GM19324 (cell line): ENCODE results near the gene GRIK3.
"Not testable (repeated sequence)": the region's sequence is repeated elsewhere in the genome, so short reads cannot be mapped to it uniquely, and the experiment has no call there.

Source experiments
- ATAC-seq: cut with Tn5 transposase; IDR thresholded peaks from one replicate; pipeline ENCODE4 v1.9.1; 2021; ENCODE audit warnings: mild to moderate bottlenecking, moderate library complexity; ENCODE audit not compliant: unreplicated experiment, low FRiP score

GRIK3 gene

DNA sequence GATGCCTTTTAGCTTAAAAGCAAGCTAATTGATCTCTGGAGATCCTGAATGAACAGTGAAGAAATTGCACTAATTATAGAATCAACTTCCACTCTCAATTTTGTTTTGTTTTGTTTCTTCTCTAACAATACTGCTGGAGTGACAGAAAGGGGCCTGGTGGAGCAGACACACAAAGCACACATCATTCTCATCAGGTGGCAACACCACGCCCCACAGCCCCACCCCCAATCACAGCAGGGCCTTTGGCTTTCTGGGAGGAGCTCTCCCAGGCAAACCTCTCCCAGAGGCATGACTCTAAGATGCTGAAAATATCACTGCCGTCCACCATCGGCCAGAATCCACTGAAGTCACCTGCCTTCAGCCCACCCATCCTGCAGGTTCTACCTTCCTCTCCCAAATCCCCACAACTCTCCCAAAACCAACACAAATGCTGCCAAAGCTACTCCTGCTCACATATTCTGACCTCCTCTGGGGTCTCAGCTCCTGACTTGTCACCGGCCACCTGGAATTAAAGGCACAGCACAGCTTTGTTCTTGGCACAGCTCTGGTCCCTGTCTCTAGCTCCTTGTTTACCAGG is 120.7 kb downstream of the GRIK3 start:
- ATAC-seq, result no peak

DNA sequence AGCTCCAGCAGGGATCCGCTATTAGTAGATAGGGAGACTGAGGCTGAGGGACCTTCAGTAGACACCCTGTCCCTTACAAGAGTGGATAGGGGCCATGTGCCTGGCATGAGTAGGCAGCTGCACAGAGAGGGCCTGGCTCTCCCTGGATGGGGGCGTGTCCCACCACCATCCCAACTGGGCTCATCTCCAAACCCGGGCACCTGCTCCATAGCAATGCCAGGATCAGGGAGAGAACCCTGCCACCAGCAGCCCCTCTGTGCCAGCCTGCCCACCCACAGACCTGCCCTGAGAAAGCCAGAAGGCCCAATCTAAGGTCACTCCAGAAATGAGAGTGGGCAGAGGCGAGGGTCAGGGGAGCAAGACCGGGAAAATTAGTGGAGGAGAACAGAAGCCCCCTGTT is 121.3 kb downstream of the GRIK3 start:
- no peak for ATAC-seq

DNA sequence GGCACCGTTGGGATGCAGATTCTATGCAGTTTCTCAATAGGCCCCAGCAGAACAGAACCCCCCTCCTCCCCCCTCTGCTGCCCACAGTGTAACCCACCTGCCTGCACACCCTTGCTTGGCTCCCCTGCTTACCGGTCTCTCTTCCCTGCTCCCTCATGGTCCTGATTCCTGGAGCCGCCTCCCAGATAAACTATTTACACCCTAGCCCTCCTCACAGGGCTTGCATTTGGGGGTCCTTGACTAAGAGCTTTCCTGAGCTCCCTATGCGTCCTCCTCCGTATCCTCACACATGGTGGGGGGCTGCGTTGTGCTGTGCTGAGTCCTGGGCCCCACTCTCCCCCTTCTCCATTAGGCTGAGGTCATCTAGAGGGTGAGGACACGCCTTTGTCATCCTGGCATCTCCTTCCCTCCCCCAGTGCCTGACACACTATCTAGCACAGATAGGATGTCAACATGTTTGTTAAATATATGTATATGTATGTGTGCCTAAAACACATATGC is 121.9 kb downstream of the GRIK3 start:
- ATAC-seq, result no peak

DNA sequence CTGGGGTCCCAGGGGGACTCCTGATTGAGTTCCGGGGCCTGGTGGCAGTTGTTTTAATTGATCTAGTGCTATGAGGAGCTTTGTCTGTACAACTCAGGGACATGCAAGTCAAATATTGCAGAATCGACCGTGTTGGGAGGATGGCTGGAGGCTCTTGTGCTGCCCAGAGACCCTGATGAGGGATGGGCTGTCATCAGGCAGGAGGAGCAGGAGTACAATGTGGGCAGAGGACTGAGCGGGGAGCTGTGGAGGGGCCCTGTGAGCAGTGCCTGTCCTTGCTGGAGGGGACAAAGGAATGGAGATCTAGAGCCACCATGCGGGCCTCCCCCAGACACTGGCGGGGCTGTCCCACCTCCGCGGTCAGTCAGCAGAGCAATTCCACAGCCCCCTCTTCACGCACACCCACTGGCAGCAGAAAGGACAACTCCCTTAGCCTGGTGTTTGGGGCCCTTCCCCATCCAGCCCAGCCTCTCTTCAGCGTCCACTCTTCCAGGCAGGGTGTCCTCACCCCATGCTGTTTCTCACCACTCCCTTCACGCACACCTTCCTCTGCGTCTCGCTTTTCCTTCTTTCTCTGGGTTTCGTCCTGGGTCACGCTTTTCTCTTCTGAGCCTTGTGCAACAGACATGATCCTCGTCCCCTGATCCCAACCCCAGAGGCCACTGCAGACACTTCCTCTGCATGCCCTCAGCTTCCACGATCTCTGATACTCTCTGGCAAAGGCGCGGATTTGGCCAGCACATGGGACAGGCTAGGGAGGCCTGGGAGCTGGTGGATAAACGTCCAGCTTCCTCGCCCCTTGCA is 122.6 kb downstream of the GRIK3 start:
- no peak for ATAC-seq

DNA sequence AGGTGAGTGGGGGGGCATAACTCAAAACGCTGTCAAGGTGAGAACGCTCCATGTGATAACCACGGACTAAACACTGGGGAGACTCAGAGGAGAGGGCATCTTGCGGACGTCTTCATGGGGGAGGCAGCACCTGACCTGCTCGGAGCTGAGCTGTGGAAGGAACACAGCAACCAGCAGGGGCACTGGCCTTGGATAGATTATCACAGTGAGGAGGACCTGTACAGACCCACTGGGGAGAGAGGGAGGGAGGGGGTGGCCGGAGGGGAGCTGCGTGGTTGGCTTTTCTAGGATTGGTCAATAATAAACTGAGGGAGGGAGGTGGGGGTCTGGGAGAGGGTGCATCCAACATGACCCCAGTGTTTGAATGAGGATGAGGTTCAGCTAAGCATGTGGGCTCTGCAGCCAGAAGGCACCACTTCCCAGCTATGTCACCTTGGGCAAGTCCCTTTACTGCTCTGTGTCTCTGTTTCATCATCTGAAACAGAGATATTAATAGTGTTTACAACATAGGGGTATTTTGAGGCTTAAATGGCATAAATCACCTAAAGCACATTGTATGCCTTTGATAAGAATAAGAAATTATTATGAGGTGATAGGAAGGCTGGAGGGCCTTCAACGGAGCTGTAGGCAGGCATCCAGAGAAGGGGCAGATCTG is 123.3 kb downstream of the GRIK3 start:
- ATAC-seq, result no peak

DNA sequence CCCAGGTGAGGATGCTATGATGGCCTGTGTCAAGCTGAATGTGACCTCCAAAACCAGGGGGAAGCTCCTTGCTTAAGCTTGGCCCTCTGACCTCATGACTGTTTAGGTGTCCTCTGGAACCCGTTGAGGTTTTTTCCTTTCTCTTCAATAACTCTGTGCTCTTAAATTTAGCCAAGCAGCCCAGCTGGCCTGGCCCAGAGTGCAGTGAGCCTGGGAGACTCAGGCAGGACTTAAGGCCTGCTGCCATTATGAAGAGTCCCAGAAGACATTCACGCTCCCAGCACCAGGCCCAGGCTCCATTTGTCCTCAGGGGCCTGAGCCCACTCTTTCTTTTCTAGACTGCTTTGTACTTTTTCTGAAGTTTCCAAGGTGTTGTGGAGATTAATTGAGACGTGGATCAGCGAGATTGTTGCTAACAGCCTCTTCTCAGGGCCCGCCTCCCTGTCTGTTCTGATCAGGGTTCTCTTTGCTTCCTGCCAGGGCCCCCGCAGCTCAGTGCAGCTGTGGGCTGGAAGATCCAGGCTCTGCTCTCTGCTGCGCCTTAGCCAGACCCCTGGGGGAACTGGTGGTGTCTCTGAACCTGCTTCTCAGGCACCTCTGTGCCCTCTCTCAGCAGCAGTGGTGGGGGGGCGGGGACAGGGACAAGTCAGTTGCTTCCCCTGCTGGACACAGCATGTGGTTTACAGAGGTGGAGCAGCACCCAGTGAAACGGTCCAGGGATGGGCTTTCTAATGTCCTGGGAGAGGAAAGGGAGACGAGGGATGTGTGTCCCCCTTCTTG is 124.2 kb downstream of the GRIK3 start:
- ATAC-seq, result no peak

DNA sequence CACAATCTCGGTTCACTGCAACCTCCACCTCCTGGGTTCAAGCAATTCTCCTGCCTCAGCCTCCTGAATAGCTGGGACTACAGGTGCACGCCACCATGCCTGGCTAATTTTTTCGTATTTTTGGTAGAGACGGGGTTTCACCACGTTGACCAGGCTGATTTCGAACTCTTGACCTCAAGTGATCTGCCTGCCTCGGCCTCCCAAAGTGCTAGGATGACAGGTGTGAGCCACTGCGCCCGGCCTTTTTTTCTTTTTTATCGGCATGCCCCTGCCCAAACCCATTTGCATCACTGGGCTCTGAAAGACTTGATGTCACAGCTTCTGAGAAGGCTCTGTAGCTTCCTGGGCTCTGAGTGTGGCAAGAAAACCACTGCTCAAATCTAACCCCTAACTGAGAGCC is 125.0 kb downstream of the GRIK3 start:
- ATAC-seq, result not testable (repeated sequence)

DNA sequence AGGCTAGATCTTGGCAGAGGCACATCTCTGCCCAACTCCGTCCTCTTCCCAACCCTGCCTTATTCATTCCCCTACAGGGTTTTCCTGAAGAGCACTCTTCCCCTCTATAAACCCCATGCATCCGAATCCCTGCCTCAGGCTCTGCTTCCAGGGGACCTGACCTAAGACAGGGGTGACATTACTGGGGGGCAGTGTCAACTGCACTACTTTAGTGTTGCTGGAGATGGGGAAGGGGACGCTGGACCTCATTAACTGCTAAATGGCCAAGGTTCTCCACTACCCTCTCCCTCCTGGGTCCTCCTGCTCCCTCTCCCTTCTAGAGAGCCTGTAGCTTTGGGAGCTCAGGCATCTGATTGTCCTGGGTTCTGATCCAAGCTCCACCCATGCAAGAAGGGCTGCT is 126.2 kb downstream of the GRIK3 start:
- ATAC-seq, result no peak

DNA sequence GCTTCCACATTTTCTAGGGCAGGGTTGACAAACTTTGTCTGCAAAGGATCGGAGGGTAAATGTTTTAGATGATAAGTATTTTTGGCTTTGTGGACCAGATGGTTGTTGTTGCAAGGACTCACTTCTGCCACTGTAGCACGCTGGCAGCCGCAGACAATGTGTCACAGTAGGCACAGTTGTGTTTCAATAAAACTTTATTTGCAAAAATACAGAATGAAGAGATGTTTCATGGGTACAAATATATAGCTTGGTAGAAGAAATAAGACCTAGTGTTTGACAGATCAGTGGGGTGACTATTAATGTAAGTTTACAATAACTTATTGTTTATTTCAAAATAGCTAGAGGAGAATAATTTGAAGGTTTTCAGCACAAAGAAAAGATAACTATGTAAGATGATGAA is 127.8 kb downstream of the GRIK3 start:
- no peak for ATAC-seq

DNA sequence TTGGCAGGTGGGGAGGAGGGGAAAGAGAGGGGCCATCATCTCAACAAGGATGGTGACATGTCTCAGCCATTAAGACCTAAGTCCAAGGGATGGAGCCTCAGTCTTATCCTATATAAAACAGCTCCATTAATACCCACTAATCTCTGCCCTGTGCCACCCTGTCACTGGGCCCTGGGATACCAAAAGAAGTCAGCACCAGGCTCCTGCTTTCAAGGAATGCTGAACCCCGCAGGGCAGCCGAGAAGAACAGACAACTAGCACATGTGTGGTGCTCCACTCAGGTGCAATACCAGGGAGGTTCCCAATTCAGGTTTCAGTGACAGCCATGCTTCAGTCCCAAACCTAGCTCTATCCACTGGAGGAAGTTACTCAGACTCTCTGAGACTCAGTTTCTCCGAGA is 128.4 kb downstream of the GRIK3 start:
- no peak for ATAC-seq

DNA sequence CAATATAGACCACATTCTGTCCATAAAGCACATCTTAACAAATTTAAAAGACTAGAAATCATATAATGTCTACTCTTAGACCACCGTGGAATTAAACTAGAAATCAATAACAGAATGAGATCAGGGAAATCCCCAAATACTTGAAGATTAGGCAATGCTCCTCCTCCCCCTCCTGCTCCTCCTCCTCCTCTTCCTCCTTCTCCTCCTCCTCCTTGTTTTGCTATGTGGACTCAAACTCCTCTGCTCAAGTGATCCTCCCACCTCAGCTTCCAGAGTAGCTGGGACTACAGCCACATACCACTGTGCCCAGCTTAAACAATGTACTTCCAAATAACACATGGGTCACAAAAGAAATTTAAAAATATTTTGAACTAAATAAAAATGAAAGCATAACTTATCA is 134.2 kb downstream of the GRIK3 start:
- no peak for ATAC-seq

DNA sequence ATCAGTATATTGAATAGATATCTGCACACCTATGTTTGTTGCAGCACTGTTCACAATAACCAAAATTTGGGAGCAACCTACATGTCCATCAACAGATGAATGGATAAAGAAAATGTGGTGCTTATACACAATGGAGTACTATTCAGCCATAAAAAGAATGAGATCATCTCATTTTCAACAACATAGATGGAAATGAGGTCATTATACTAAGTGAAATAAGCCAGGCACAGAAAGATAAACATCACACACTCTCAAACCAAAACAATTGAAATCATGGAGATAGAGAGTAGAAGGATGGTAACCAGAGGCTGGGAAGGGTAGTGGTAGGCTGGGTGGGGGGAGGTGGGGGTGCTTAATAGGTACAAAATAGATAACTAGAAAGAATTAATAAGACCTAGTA is 136.5 kb downstream of the GRIK3 start:
- not testable (repeated sequence) for ATAC-seq

DNA sequence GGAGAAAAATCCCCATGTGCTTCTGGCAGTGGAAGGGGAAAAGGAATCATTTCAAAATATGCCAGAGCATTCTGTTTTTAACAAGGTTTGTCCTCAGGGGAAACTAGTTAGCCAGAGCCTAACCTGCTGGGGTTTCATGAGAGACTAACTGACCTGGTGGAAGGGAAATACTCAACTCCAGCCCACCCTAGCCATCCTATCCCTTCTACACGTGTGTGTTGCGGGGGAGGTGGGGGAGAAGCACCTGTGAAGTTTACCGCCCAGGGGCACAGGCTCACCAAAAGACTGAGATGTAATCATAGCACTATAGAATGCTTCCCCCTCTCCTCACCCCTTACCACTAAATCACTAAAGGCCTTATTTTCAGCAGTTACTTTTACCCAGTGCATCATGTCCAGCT is 139.5 kb downstream of the GRIK3 start:
- ATAC-seq, result no peak

DNA sequence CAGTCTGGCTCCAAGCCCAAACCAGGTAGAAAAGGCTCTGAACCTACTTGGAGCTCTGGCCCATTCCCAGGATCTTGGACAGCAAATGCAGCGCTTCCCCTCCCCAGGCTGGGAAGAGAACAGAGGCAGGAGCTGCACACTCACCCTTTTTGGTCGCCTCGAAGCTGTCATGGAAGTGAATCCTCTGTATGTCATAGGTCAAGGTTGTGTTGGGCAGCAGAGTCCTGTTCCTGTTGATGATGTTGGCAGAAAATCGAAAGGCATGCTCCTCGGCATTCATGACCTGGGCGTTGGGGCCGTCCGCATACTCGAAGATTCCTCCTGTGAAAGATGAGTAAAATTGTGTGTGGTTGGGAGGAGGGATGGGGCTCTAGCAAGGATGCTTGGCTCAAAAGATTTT is 143.5 kb downstream of the GRIK3 start:
- ATAC-seq, result no peak

DNA sequence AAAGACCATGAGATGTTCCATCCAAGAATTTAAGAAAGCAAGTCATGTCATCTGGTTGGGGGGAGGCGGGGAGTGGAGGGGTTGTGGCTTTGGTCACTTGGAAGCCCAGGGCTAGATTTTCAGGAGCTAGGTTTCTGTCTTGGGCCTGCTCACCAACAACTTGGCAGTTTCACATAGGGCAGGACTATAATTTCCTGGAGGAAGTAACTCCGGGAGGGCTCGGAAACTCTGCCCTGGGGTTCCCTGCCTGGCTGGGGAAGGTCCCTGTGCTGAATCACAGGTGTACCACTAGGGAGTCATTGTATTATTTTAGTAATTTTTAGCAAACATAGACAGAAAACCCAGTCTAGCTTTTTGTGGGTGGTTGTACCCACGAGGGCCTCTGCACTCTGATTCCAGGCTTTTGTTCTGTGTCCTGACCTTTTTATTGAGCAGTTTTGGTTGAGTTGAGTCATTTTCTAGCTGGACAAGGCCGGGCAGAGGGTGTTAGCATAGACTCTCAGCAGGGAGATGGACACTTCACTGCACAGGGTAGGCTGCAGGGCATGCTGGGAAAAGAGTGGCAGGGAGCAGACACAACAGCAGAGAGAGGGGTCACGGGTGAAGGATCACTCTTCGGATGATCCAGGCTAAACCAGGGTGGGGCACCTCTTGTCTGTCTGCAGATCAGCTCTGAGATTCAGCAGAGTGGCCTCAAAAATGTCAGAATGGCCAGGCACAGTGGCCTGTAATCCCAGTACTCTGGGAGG is 144.7 kb downstream of the GRIK3 start:
- no peak for ATAC-seq

DNA sequence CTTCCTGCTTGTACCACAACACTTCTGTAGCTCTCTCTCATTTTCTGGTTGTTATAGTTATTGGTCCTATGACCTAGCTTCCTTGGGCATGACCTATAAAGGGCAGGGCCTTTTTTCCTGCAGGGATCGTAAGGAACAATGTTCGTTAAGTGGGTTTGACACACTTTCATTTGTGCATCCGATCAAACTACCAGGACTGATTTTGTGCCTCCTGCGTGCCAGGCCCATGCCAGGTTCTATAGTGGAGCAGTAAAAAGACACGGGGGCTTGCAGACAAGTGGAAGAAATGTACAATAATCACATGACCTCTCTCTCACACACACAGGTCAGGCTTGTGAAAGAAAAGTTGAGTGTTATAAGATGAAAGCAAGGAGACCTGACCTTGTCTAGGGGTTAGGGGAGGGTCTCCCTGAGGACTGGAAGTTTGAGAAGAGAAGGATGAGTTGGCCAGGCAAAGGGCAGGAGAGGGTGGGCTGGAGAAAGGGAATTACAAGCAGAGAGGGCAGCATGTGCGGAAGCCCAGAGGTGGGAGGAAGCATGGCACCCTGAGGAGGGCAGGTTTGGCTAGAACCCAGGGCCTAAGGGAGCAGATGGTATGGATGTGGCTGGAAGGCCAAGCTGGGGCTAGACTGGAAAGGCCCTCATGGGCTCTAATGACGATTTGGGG is 145.4 kb downstream of the GRIK3 start:
- no peak for ATAC-seq

DNA sequence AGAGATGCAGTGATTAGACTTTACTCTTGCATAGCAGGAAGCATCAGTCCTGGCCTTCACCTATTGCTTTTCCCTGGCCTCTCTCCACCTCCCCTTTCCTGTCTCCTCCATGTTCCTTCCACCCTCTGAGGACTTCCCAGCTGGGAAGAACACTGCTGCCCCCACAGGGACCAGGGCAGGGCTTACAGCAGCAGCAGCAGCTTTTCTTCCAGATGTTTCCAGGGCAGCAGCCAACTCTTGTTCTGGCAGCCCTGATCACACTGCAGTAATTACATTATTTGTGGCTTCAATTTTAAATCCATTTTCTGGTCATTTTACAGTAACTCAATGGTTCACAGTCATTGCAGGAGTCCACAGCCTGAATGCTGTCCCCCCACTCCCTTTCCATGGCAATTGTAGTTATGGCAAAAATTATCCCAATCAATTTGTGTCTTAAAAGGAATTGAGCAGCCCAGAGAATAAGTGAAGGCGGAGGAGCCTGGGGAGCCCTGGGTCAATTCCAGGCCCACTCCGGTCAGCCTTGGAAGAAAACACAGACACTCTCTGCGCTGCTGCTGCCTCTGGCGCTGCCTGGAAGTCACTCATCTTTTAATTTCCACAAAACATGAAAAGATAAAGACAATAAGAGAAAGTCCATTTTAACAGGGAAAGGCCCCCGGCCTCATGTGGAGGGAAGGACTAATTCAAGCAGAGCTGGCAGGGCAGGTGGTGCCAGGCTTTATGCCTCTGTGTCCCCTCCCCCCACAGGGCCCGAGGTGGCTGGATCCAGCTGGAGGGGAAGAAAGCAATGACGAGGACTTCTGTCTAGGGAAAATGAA is 148.6 kb downstream of the GRIK3 start:
- ATAC-seq, result no peak

DNA sequence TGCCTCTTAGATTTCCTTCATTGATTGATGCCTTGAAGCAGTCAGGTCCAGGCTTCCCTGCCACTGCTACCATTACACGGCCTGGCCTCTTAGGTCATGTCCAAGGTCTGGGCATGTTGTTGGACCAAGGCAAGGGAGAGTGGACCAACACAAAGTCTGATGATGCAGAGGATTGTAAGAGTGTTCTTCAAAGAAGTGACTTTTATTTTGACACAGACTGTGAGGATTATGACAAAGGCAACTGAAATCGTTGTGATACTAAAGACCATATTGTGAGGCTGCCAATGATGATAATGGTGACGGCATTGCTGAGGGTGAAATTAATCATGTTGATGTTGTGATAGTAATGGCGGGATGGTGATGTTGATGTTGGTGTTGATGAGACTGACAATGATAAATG is 149.5 kb downstream of the GRIK3 start:
- ATAC-seq, result no peak
